Upper lobe of left lung (tissue), 6 donors: Measurements from ENCODE around the gene RIC8B. TPM values are rescaled to one million over a fixed set of nuclear protein-coding genes. Genes with fewer than 3 reads are reported as not detected.

ENCODE experiments used
- ATAC-seq, 2 donors: fragments of 200-7000 bp; cut with Tn5 transposase; one replicate each; pipeline ENCODE4 v1.9.1; 2022; ENCODE audit warnings: mild to moderate bottlenecking in 2 of 2, moderate library complexity in 2 of 2; ENCODE audit not compliant: low FRiP score in 2 of 2
- DNase-seq, 2 donors: peaks; one replicate each; pipeline ENCODE4 v3.0.0-alpha.2; 2019 to 2020
- H3K27ac ChIP-seq, 4 donors: fragments of 200-600 bp; sonication (generic); one replicate each; pipeline ENCODE4 v1.5.1; 2016 to 2019
- H3K27me3 ChIP-seq, 4 donors: fragments of 200-600 bp; sonication (generic); one replicate each; pipeline ENCODE4 v1.5.1; 2017 to 2019
- H3K36me3 ChIP-seq, 4 donors: fragments of 200-600 bp; sonication (generic); one replicate each; pipeline ENCODE4 v1.5.1; 2016 to 2019
- H3K4me1 ChIP-seq, 4 donors: fragments of 200-600 bp; sonication (generic); one replicate each; pipeline ENCODE4 v1.5.1; 2018 to 2019
- H3K4me3 ChIP-seq, 4 donors: fragments of 200-600 bp; sonication (generic); one replicate each; pipeline ENCODE4 v1.5.1; 2017 to 2019; ENCODE audit warnings: mild to moderate bottlenecking in 2 of 4, moderate library complexity in 1 of 4
- H3K9me3 ChIP-seq, 4 donors: fragments of 200-600 bp; sonication (generic); one replicate each; pipeline ENCODE4 v1.5.1; 2018 to 2019
- CTCF ChIP-seq, 6 experiments: fragments of 450-650 bp in 4 of 6; fragments of 200-600 bp in 2 of 6; sonication (generic) in 2 of 6; IDR thresholded peaks; one replicate each; pipeline ENCODE4 v1.5.1; 2016 to 2019; ENCODE audit warnings: antibody characterized with exemption in 6 of 6
- EP300 ChIP-seq, 4 donors: sonication (generic); formaldehyde crosslinking; IDR thresholded peaks; one replicate each; pipeline ENCODE4 v1.5.1; 2017; ENCODE audit warnings: antibody characterized with exemption in 4 of 4, control low read depth in 2 of 4
- POLR2A ChIP-seq, 4 donors: fragments of 450-650 bp; IDR thresholded peaks; one replicate each; pipeline ENCODE4 v1.5.1; 2016 to 2017; ENCODE audit warnings: antibody characterized with exemption in 4 of 4, mild to moderate bottlenecking in 2 of 4
- POLR2AphosphoS5 ChIP-seq, 2 donors: sonication (generic); formaldehyde crosslinking; IDR thresholded peaks; one replicate each; pipeline ENCODE4 v1.5.1; 2017; ENCODE audit warnings: antibody characterized with exemption in 2 of 2
- WGBS, 2 donors: methylation state at CpG; one replicate each; pipeline ENCODE4 v1.1.5; 2017 to 2018; 5-methylcytosine and 5-hydroxymethylcytosine counted together
- total RNA-seq, 6 donors: library from RNA; depleted of rRNA in 4 of 6; stranded (reverse); fragments of >200 nt in 4 of 6; gene quantifications; one replicate each; pipeline versions ENCODE4 v1.1.0 to v1.2.1, GENCODE V29; 2016 to 2021
- donor health status: DM: no; HTN: no; CAD: no; lungs with moderate emphysema.
- donor health status: DM: no; HTN: yes; CAD: no; lungs with severe emphysema.

RIC8B gene
- total RNA-seq, 6 donors from 2014 or later: 7.8 to 27.2 (median 10.8) TPM

- Histone ChIP-seq H3K36me3 (peaks cover 0 to 21% (median 0%) of the 10 kb centered on the region in 4 donors), H3K27ac (no peak overlapping the region), H3K9me3 (no peaks in the 10 kb centered on the region), H3K4me3 (no peak overlapping the region), H3K4me1 (peaks cover 0 to 3% (median 0%) of the 10 kb centered on the region in 4 donors), H3K27me3 (no peaks in the 10 kb centered on the region)
- ATAC-seq (no peak), DNase-seq (no peak)
- TF ChIP-seq POLR2A (IDR thresholded peaks at IDR 0.05) (no peak), EP300 (IDR thresholded peaks at IDR 0.05) (no peak), POLR2AphosphoS5 (IDR thresholded peaks at IDR 0.05) (no peak), CTCF (IDR thresholded peaks at IDR 0.05) (no peak)
- 63 to 76% methylated on average over 5 of the region's 5 CpGs for WGBS, 2 donors
Observed at GRCh38 chr12:106879612-106880011, 105.1 kb downstream of the RIC8B start.

- H3K4me3 ChIP-seq: no peak overlapping the region
- H3K4me1 ChIP-seq: peaks cover 0 to 3% (median 0%) of the 10 kb centered on the region in 4 donors
- no peaks in the 10 kb centered on the region for H3K9me3 ChIP-seq
- no peaks in the 10 kb centered on the region for H3K27me3 ChIP-seq
- 82 to 96% methylated on average over 1 of the region's 1 CpG for WGBS, 2 donors
- no peak for TF ChIP-seq CTCF (IDR thresholded peaks at IDR 0.05)
- TF ChIP-seq POLR2A (IDR thresholded peaks at IDR 0.05): no peak
- no peak for TF ChIP-seq EP300 (IDR thresholded peaks at IDR 0.05)
- no peak for TF ChIP-seq POLR2AphosphoS5 (IDR thresholded peaks at IDR 0.05)
- no peak overlapping the region for H3K27ac ChIP-seq
- H3K36me3 ChIP-seq: peaks cover 0 to 38% (median 10%) of the 10 kb centered on the region in 4 donors
- DNase-seq: no peak
- no peak for ATAC-seq
Observed at GRCh38 chr12:106883426-106883825, 108.9 kb downstream of the RIC8B start.

GRCh38 chr12:106885026-106885425, 110.5 kb downstream of the RIC8B start:
- peaks cover 0 to 7% (median 0%) of the 10 kb centered on the region in 4 donors for H3K4me1 ChIP-seq
- H3K36me3 ChIP-seq: peaks cover 0 to 36% (median 10%) of the 10 kb centered on the region in 4 donors
- no peaks in the 10 kb centered on the region for H3K27me3 ChIP-seq
- no peak overlapping the region for H3K4me3 ChIP-seq
- no peak for TF ChIP-seq CTCF (IDR thresholded peaks at IDR 0.05)
- TF ChIP-seq EP300 (IDR thresholded peaks at IDR 0.05): no peak
- no peak for TF ChIP-seq POLR2A (IDR thresholded peaks at IDR 0.05)
- no peak for TF ChIP-seq POLR2AphosphoS5 (IDR thresholded peaks at IDR 0.05)
- ATAC-seq (no peak), DNase-seq (no peak)
- H3K9me3 ChIP-seq: no peaks in the 10 kb centered on the region
- WGBS, 2 donors: 94% methylated on average over 3 of the region's 3 CpGs
- H3K27ac ChIP-seq: no peak overlapping the region

- Histone ChIP-seq H3K36me3 (peaks cover 0 to 33% (median 10%) of the 10 kb centered on the region in 4 donors), H3K4me3 (no peak overlapping the region), H3K27ac (no peak overlapping the region), H3K4me1 (peaks cover 0 to 7% (median 0%) of the 10 kb centered on the region in 4 donors), H3K27me3 (no peaks in the 10 kb centered on the region), H3K9me3 (no peaks in the 10 kb centered on the region)
- WGBS, 2 donors: 92 to 96% methylated on average over 4 of the region's 4 CpGs
- ATAC-seq (no peak), DNase-seq (no peak)
- TF ChIP-seq EP300 (IDR thresholded peaks at IDR 0.05) (no peak), POLR2AphosphoS5 (IDR thresholded peaks at IDR 0.05) (no peak), CTCF (IDR thresholded peaks at IDR 0.05) (no peak), POLR2A (IDR thresholded peaks at IDR 0.05) (no peak)
Observed at GRCh38 chr12:106885541-106886249, 111.2 kb downstream of the RIC8B start.

- ATAC-seq: no peak
- H3K9me3 ChIP-seq: no peaks in the 10 kb centered on the region
- peaks cover 0 to 7% (median 0%) of the 10 kb centered on the region in 4 donors for H3K4me1 ChIP-seq
- TF ChIP-seq POLR2AphosphoS5 (IDR thresholded peaks at IDR 0.05) (no peak), CTCF (IDR thresholded peaks at IDR 0.05) (no peak), EP300 (IDR thresholded peaks at IDR 0.05) (no peak), POLR2A (IDR thresholded peaks at IDR 0.05) (no peak)
- WGBS, 2 donors: 84 to 86% methylated on average over 2 of the region's 2 CpGs
- no peaks in the 10 kb centered on the region for H3K27me3 ChIP-seq
- H3K36me3 ChIP-seq: peaks cover 0 to 33% (median 10%) of the 10 kb centered on the region in 4 donors
- H3K4me3 ChIP-seq: no peak overlapping the region
- DNase-seq: no peak
- H3K27ac ChIP-seq: no peak overlapping the region
Observed at GRCh38 chr12:106886932-106887331, 112.5 kb downstream of the RIC8B start.
